RWPE1 (cell line): ENCODE data around the gene RBM20.

Source experiments
- CTCF ChIA-PET: fragments of 350-600 bp; sonication (Branson Sonifier 250); formaldehyde crosslinking; extraction: SDS; loops from one replicate; lab custom pipeline; 2021; lab: Yijun Ruan, JAX
- POLR2A ChIA-PET: fragments of 400-600 bp; formaldehyde crosslinking; extraction: SDS; loops from one replicate; lab custom pipeline; 2020; ENCODE audit warnings: antibody characterized with exemption; ENCODE audit not compliant: low non-redundant PET; lab: Yijun Ruan, JAX
- DNase-seq: peaks from one replicate; pipeline ENCODE4 v3.0.0; 2012; ENCODE audit warnings: low spot score
- H3K27ac ChIP-seq: fragments of 450-650 bp; 2 replicates; pipeline ENCODE4 v1.5.1; 2017
- CTCF ChIP-seq: fragments of 450-650 bp; conservative IDR thresholded peaks from 2 replicates; pipeline ENCODE4 v1.5.1; 2017; ENCODE audit warnings: low read depth, mild to moderate bottlenecking

RBM20 gene

GRCh38 chr10:110861930-110862649 lies 218.0 kb downstream of the RBM20 start:
- TF ChIP-seq CTCF: no peak
- peak; percentile 77 for DNase-seq
- peak overlapping the region; percentile 76 for H3K27ac ChIP-seq
- CTCF ChIA-PET: no interaction called here
- POLR2A ChIA-PET: interaction anchor here (1.0 kb wide), 1 partner anchor 9 kb away, joined by 4 read pairs; the partner anchor contains the start of gene PDCD4

GRCh38 chr10:110862961-110863360 lies 218.8 kb downstream of the RBM20 start:
- ChIA-PET CTCF (no interaction called here), POLR2A (interaction anchor here (1.0 kb wide), 1 partner anchor 9 kb away, joined by 4 read pairs; the partner anchor contains the start of gene PDCD4)
- DNase-seq: no peak
- no peak for TF ChIP-seq CTCF
- H3K27ac ChIP-seq: peak overlapping the region; percentile 76

GRCh38 chr10:110863361-110863760 lies 219.2 kb downstream of the RBM20 start:
- no peak overlapping the region for H3K27ac ChIP-seq
- DNase-seq: no peak
- ChIA-PET POLR2A (no interaction called here), CTCF (no interaction called here)
- TF ChIP-seq CTCF: no peak

GRCh38 chr10:110863956-110864355 lies 219.8 kb downstream of the RBM20 start:
- H3K27ac ChIP-seq: peak overlapping the region; percentile 60
- POLR2A ChIA-PET: no interaction called here
- DNase-seq: no peak
- TF ChIP-seq CTCF: no peak
- CTCF ChIA-PET: no interaction called here

GRCh38 chr10:110864662-110865140 lies 220.6 kb downstream of the RBM20 start:
- DNase-seq: no peak
- ChIA-PET CTCF (no interaction called here), POLR2A (no interaction called here)
- H3K27ac ChIP-seq: peak overlapping the region; percentile 86
- no peak for TF ChIP-seq CTCF

GRCh38 chr10:110865186-110865808 lies 221.2 kb downstream of the RBM20 start:
- ChIA-PET CTCF (interaction anchor here (0.7 kb wide), 1 partner anchor 1186 kb away, joined by 3 read pairs; no protein-coding TSS in a partner anchor), POLR2A (no interaction called here)
- peak overlapping the region; percentile 86 for H3K27ac ChIP-seq
- TF ChIP-seq CTCF: no peak
- peak; percentile 70 for DNase-seq
